GM23338 (cell line): Measurements from ENCODE around the gene ACSM2B. TPM values are rescaled to one million over a fixed set of nuclear protein-coding genes. Genes with fewer than 3 reads are reported as not detected.
"Not testable (repeated sequence)": the region's sequence is repeated elsewhere in the genome, so short reads cannot be mapped to it uniquely, and the experiment has no call there.

ENCODE experiments used
- ATAC-seq: fragments of 200-7000 bp; cut with Tn5 transposase; 3 replicates; pipeline ENCODE4 v1.9.1; 2020
- DNase-seq: peaks from one replicate; pipeline ENCODE4 v3.0.0-alpha.2; 2015; ENCODE audit warnings: low spot score
- H2AFZ ChIP-seq: fragments of 200-600 bp; sonication (generic); 2 replicates; pipeline ENCODE4 v1.8.0; 2016; ENCODE audit warnings: antibody characterized with exemption, mild to moderate bottlenecking, moderate library complexity
- H3F3A ChIP-seq: fragments of 200-600 bp; sonication (generic); replicated peaks from 2 replicates; pipeline ENCODE4 v1.8.0; 2017; ENCODE audit warnings: antibody characterized with exemption, mixed run types, low read depth
- H3K27ac ChIP-seq: fragments of 200-600 bp; sonication (generic); 2 replicates; pipeline ENCODE4 v1.6.1; 2016; ENCODE audit warnings: low read depth
- H3K27me3 ChIP-seq: fragments of 200-600 bp; sonication (generic); 2 replicates; pipeline ENCODE4 v1.8.0; 2016; ENCODE audit warnings: mild to moderate bottlenecking, mixed run types, moderate library complexity; ENCODE audit not compliant: insufficient read depth
- H3K36me3 ChIP-seq: fragments of 200-600 bp; sonication (generic); 2 replicates; pipeline ENCODE4 v1.8.0; 2016; ENCODE audit warnings: mild to moderate bottlenecking; ENCODE audit not compliant: insufficient read depth
- H3K4me1 ChIP-seq: fragments of 200-600 bp; sonication (generic); 2 replicates; pipeline ENCODE4 v1.8.0; 2016; ENCODE audit warnings: mild to moderate bottlenecking, moderate library complexity; ENCODE audit not compliant: insufficient read depth
- H3K4me2 ChIP-seq: fragments of 200-600 bp; sonication (generic); 2 replicates; pipeline ENCODE4 v1.7.1; 2017; ENCODE audit warnings: mixed run types
- H3K4me3 ChIP-seq: fragments of 200-600 bp; sonication (generic); 2 replicates; pipeline ENCODE4 v1.6.1; 2016; ENCODE audit warnings: mixed run types
- H3K79me2 ChIP-seq: fragments of 200-600 bp; sonication (generic); replicated peaks from 2 replicates; pipeline ENCODE4 v1.8.0; 2017; ENCODE audit warnings: mild to moderate bottlenecking; ENCODE audit not compliant: insufficient read depth
- H3K9me2 ChIP-seq: fragments of 200-600 bp; sonication (generic); 2 replicates; pipeline ENCODE4 v1.8.0; 2017; ENCODE audit not compliant: insufficient read depth
- H4K20me1 ChIP-seq: fragments of 200-600 bp; sonication (generic); replicated peaks from 2 replicates; pipeline ENCODE4 v1.8.0; 2017; ENCODE audit warnings: mild to moderate bottlenecking; ENCODE audit not compliant: insufficient read depth
- H3K27ac Mint-ChIP-seq: 2 replicates; pipeline ENCODE4 v1.8.0; 2020; ENCODE audit warnings: inconsistent platforms, mild to moderate bottlenecking, moderate library complexity, mixed read lengths
- H3K27me3 Mint-ChIP-seq: 3 replicates; pipeline ENCODE4 v1.8.0; 2022; ENCODE audit warnings: low read depth, mild to moderate bottlenecking, moderate library complexity, mixed read lengths, inconsistent platforms; ENCODE audit not compliant: insufficient read depth, poor library complexity
- H3K36me3 Mint-ChIP-seq: 3 replicates; pipeline ENCODE4 v1.8.0; 2021; ENCODE audit warnings: low read depth, mild to moderate bottlenecking, inconsistent platforms, moderate library complexity, mixed read lengths
- H3K4me1 Mint-ChIP-seq: 3 replicates; pipeline ENCODE4 v1.8.0; 2020; ENCODE audit warnings: mild to moderate bottlenecking, inconsistent platforms, mixed read lengths
- H3K4me3 Mint-ChIP-seq: 3 replicates; pipeline ENCODE4 v1.8.0; 2021; ENCODE audit warnings: moderate library complexity, mild to moderate bottlenecking, inconsistent platforms, mixed read lengths
- H3K9me3 Mint-ChIP-seq: 3 replicates; pipeline ENCODE4 v1.8.0; 2020; ENCODE audit warnings: moderate library complexity, mild to moderate bottlenecking, inconsistent platforms, mixed read lengths
- POLR2AphosphoS5 ChIP-seq: IDR thresholded peaks from 2 replicates; pipeline ENCODE4 v1.6.1; 2016; ENCODE audit warnings: antibody characterized with exemption, low read depth
- polyA plus RNA-seq: library from polyadenylated mRNA; unstranded; fragments of >200 nt; fragmentation: Nextera tagmentation; extraction: Ambion mirVana; gene quantifications from 2 replicates; pipeline ENCODE4 v1.2.1, GENCODE V29; 2016
- total RNA-seq: library from RNA; depleted of rRNA; stranded (reverse); fragments of >200 nt; shearing (Covaris generic); gene quantifications from 2 replicates; pipeline ENCODE4 v1.2.3, GENCODE V29; 2014
- TF ChIP-seq, protein P1 (sequence below): IDR thresholded peaks from one replicate; pipeline ENCODE4 v1.6.1; 2018; ENCODE audit warnings: antibody characterized with exemption; ENCODE audit not compliant: unreplicated experiment

Gene ACSM2B
- total and polyA plus RNA-seq, 2 experiments from 2014 or later = not detected

DNA sequence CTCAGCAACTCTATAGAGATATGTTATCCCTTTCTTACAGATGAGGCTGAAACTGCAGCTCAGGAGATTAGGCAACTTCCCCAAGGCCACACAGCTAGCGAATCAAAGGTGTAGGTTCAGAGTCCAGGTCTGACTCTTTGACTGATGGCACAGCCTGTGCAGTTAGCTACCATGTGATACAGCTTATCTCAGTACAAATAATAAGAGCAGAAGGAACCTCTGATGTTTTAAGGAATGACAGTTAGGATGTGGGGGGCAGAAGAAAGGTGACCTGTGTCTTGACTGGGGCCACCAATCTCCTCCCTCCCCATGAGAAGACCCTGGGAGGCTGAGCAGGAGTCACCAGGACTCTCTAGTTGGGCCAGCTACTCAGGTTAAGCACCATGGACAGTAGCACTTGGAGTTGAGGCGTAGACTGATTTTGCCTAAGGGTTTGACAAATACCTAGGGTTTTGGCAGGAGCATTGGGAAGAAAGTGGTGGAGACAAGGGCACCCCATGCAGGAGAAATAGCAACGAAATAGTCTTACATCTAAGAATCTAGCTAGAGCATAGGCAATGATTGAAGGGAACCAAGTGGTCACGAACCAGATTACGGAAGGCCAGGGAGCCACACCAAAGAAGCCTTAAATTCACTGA, 22.8 kb upstream of the ACSM2B start:
- TF ChIP-seq, protein P1, sequence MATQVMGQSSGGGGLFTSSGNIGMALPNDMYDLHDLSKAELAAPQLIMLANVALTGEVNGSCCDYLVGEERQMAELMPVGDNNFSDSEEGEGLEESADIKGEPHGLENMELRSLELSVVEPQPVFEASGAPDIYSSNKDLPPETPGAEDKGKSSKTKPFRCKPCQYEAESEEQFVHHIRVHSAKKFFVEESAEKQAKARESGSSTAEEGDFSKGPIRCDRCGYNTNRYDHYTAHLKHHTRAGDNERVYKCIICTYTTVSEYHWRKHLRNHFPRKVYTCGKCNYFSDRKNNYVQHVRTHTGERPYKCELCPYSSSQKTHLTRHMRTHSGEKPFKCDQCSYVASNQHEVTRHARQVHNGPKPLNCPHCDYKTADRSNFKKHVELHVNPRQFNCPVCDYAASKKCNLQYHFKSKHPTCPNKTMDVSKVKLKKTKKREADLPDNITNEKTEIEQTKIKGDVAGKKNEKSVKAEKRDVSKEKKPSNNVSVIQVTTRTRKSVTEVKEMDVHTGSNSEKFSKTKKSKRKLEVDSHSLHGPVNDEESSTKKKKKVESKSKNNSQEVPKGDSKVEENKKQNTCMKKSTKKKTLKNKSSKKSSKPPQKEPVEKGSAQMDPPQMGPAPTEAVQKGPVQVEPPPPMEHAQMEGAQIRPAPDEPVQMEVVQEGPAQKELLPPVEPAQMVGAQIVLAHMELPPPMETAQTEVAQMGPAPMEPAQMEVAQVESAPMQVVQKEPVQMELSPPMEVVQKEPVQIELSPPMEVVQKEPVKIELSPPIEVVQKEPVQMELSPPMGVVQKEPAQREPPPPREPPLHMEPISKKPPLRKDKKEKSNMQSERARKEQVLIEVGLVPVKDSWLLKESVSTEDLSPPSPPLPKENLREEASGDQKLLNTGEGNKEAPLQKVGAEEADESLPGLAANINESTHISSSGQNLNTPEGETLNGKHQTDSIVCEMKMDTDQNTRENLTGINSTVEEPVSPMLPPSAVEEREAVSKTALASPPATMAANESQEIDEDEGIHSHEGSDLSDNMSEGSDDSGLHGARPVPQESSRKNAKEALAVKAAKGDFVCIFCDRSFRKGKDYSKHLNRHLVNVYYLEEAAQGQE = peak; percentile 82
- no peak for TF ChIP-seq POLR2AphosphoS5
- Histone ChIP-seq H2AFZ (no peak overlapping the region), H3K4me2 (no peak overlapping the region), H3K36me3 (no peaks in the 10 kb centered on the region), H3K27ac (no peak overlapping the region), H3K27me3 (no peaks in the 10 kb centered on the region), H3K79me2 (no peaks in the 10 kb centered on the region), H3K4me1 (no peaks in the 10 kb centered on the region), H4K20me1 (no peaks in the 10 kb centered on the region), H3K9me2 (no peaks in the 10 kb centered on the region), H3K4me3 (no peak overlapping the region), H3F3A (no peaks in the 10 kb centered on the region)
- no peaks in the 10 kb centered on the region for H3K4me1 Mint-ChIP-seq
- ATAC-seq (peak; percentile 55), DNase-seq (peak; percentile 47)
- no peaks in the 10 kb centered on the region for H3K9me3 Mint-ChIP-seq
- H3K27me3 Mint-ChIP-seq = no peaks in the 10 kb centered on the region
- H3K36me3 Mint-ChIP-seq = no peaks in the 10 kb centered on the region
- H3K27ac Mint-ChIP-seq = no peak overlapping the region
- H3K4me3 Mint-ChIP-seq = no peak overlapping the region

DNA sequence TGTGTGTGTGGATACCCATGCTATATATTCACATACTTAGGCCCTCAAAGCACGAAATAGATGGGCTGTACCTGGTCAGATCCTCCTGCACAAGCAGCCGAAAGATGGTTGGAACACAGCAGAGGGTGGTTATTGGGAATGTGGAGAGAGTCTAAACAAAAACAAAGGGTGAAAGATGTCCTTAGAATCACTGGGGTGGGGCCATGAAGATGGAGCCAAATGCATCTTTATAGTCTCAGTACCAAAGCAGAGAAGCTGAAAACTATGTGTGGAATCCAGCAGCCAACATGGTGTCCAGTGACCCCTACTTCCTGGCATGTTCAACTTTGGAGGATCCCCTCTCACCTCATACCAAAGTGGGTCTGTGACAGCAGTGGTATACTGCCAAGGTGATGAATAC, 19.5 kb upstream of the ACSM2B start:
- not testable (repeated sequence) for H3K27me3 Mint-ChIP-seq, H3K79me2 ChIP-seq, H3K4me3 ChIP-seq, H3K27ac ChIP-seq, H3K4me1 ChIP-seq, H3K4me1 Mint-ChIP-seq, H3K9me3 Mint-ChIP-seq, H3K4me3 Mint-ChIP-seq, DNase-seq, H3K36me3 Mint-ChIP-seq, H2AFZ ChIP-seq, H4K20me1 ChIP-seq, ATAC-seq, H3F3A ChIP-seq, H3K4me2 ChIP-seq, H3K27ac Mint-ChIP-seq, H3K9me2 ChIP-seq, H3K36me3 ChIP-seq, H3K27me3 ChIP-seq

DNA sequence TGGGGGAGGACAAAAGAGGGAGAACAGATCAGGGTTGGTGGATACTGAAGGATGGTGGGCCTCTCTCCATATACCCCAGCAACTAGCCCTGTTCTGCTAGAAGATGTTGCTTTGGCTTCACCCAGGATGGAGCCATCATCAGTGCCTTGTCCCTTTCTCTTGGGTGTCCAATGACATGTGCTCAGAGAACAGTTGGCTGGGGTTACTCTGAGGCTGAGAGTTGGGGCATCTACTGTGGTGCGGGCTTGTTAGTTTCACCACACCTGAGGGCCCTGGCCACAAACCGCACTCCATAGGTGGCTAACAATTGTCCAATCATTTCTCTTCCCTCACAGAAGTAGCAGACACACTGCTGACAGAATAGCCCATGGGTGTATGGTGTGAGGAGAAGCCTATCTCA, 18.9 kb upstream of the ACSM2B start:
- not testable (repeated sequence) for ATAC-seq, H3K36me3 ChIP-seq, H3K27ac Mint-ChIP-seq, H3K27ac ChIP-seq, H3K9me2 ChIP-seq, H4K20me1 ChIP-seq, H3F3A ChIP-seq, H3K36me3 Mint-ChIP-seq, H3K4me2 ChIP-seq, H3K4me3 Mint-ChIP-seq, H3K27me3 ChIP-seq, H3K4me1 ChIP-seq, H3K79me2 ChIP-seq, H3K9me3 Mint-ChIP-seq, H3K4me1 Mint-ChIP-seq, H2AFZ ChIP-seq, H3K4me3 ChIP-seq, H3K27me3 Mint-ChIP-seq, DNase-seq

DNA sequence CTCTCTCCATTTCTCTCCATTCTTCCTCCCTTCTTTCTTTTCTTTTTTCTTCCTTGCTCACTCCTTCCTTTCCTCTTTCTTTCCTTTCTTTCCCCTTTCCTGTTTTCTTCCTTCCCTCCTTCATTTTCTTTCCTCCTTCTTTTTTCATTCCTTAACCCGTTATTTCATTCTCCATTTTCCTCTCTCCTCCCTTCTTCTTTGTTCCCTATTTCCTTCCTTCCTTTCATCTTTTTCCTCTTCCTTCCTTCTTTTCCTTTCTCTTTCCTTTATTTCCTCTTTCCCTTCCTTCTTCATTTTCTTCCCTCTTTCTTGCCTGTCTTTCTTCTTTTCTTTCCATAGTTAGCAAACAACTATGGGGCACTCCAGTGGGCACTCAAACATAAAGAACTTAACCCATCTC, 16.6 kb upstream of the ACSM2B start:
- not testable (repeated sequence) for H3K27me3 ChIP-seq, H3K4me1 ChIP-seq, H3K4me3 ChIP-seq, H3K9me2 ChIP-seq, H3K4me3 Mint-ChIP-seq, H3K9me3 Mint-ChIP-seq, H3K4me1 Mint-ChIP-seq, H3K79me2 ChIP-seq, H3K27ac ChIP-seq, H3K4me2 ChIP-seq, H3K27me3 Mint-ChIP-seq, H3K36me3 Mint-ChIP-seq, H4K20me1 ChIP-seq, H3K27ac Mint-ChIP-seq, ATAC-seq, DNase-seq, H2AFZ ChIP-seq, H3K36me3 ChIP-seq, H3F3A ChIP-seq

DNA sequence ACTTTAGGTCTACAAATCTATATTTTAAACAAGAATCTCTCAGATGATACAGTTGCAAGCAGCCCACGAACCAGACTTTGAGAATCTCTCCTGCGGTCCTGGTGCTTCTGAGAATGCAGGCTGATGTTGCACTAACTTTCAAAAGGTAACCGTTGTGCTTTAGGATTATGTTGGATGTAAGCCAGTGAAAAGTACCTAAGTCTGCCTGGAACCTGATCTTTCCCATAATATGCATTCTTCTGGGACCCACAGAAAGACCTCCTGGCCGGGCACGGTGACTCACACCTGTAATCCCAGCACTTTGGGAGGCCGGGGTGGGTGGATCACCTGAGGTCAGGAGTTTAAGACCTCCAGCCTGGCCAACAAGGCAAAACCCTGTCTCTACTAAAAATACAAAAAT, 13.3 kb upstream of the ACSM2B start:
- H3K27me3 Mint-ChIP-seq, ATAC-seq, H3F3A ChIP-seq, H3K4me2 ChIP-seq, H3K27me3 ChIP-seq, H3K36me3 ChIP-seq, H3K9me2 ChIP-seq, DNase-seq, H3K4me3 ChIP-seq, H3K27ac Mint-ChIP-seq, H3K79me2 ChIP-seq, H3K36me3 Mint-ChIP-seq, H3K4me3 Mint-ChIP-seq, H4K20me1 ChIP-seq, H3K9me3 Mint-ChIP-seq, H3K4me1 Mint-ChIP-seq, H3K4me1 ChIP-seq, H2AFZ ChIP-seq, H3K27ac ChIP-seq: not testable (repeated sequence)

DNA sequence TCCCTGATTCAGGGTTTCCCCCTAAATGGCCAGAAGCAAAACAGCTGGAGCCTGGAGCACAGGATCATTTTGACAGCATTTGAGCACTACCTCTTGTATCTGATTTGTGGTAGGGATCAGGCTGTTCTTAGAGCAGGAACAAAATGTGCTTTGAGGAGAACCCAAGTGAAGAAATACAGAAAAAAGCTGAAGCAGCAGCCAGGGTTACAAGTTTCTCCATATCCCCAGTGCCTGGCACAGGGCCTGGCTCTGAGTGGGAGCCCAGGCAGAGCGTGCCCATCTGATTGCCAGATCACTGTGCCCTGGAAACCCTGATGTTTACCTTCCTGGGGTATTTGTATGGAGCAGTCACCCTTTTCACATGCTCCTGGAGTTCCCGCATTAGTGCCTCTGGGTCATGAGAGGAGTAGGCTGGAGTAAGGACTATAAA, 11.5 kb upstream of the ACSM2B start:
- not testable (repeated sequence) for H2AFZ ChIP-seq, H3K9me2 ChIP-seq, H3K27me3 ChIP-seq, H3F3A ChIP-seq, DNase-seq, H3K4me3 ChIP-seq, H3K27ac ChIP-seq, H3K4me3 Mint-ChIP-seq, H3K27ac Mint-ChIP-seq, H3K4me2 ChIP-seq, H3K27me3 Mint-ChIP-seq, H3K36me3 Mint-ChIP-seq, H3K4me1 ChIP-seq, H3K4me1 Mint-ChIP-seq, H3K9me3 Mint-ChIP-seq, H3K36me3 ChIP-seq, ATAC-seq, H4K20me1 ChIP-seq, H3K79me2 ChIP-seq
